Fibroblast of skin of left quadriceps (primary cell): Measurements from ENCODE around the gene ERP29.
A peak's percentile ranks its signal among the peaks of the same experiment; 100 is the strongest.
"Not testable (repeated sequence)": the region's sequence is repeated elsewhere in the genome, so short reads cannot be mapped to it uniquely, and the experiment has no call there.

ENCODE experiments used
- DNase-seq, 2 experiments: peaks; one replicate each; pipeline ENCODE4 v3.0.0-alpha.2; 2013; ENCODE audit warnings: low read depth in 2 of 2

Gene ERP29

DNA sequence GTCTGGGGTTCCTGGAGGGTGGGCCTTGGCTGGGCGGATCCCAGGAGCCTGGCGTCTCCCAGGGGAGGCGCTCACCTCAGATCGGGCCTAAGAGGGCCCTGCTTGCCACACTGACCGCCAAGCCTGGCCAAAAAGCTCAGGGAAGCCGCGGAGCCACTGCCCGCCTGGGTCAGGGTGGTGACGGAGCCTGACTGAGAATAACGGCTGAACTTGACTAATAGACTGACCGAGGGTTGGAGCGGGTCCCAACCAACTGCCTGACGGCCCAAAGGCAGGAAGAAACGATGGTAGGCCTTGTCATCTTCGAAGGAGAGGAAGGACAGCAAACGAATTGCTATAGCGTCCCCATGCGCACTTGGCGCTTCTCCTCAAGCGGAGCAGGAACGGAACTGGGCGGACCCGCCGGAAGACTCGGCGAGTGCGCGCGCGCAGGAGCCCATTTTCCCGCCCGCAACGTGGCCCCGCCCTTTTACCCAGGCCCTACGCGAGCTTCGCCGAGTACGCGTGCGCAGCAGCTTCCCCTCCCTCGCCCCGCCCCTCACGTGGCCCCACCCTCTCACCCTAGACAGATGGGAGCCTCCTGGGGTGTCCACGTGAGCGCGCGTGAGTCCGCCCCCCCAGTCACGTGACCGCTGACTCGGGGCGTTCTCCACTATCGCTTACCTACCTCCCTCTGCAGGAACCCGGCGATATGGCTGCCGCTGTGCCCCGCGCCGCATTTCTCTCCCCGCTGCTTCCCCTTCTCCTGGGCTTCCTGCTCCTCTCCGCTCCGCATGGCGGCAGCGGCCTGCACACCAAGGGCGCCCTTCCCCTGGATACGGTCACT, at the start of gene ERP29, which contains the start of gene TMEM116:
Gene ERP29, plus strand, starts transcription at position 652 of the 826 bp plus-strand sequence. Its CDS starts 40 bp downstream, at position 692.
Gene TMEM116, minus strand, starts transcription at position 391 of the 826 bp plus-strand sequence. CDS start 7,895 bp downstream, outside the sequence.
- peak; percentile 98 for DNase-seq

DNA sequence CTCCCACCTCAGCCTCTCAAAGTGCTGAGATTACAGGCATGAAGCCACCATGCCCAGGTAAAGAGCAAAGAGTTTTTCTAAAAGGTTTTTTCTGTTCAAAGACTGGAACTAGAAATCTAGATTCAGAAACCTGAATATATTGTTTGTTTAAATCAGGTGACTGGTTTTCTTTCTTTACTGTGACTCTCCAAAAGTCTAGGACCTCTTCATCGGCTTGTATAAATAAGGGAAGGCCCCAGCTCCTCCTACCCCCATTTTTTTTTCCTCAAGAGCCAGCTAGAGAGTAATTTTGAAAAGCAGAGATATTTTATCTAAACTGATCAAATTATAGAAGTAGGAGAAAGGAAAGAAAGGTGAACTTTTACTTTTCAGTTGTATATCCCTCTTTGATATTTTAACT, 48.3 kb upstream of the ERP29 start:
- DNase-seq = no peak

DNA sequence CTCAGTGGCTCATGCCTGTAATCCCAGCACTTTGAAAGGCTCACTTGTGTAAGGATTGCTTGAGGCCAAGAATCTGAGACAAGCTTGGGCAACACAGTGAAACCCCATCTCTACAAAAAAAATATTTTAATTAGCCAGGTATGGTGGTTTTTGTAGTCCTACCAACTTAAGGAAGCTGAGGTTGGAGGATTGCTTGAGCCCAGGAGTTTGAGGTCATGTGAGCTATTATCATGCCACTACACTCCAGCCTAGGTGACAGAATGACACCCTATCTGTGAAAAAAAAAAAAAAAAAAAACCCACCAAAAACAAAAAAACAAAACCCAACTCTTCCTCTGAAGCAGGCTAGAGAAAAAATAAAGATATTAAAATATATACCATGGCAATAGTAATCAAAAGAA, 41.4 kb upstream of the ERP29 start:
- DNase-seq = no peak

DNA sequence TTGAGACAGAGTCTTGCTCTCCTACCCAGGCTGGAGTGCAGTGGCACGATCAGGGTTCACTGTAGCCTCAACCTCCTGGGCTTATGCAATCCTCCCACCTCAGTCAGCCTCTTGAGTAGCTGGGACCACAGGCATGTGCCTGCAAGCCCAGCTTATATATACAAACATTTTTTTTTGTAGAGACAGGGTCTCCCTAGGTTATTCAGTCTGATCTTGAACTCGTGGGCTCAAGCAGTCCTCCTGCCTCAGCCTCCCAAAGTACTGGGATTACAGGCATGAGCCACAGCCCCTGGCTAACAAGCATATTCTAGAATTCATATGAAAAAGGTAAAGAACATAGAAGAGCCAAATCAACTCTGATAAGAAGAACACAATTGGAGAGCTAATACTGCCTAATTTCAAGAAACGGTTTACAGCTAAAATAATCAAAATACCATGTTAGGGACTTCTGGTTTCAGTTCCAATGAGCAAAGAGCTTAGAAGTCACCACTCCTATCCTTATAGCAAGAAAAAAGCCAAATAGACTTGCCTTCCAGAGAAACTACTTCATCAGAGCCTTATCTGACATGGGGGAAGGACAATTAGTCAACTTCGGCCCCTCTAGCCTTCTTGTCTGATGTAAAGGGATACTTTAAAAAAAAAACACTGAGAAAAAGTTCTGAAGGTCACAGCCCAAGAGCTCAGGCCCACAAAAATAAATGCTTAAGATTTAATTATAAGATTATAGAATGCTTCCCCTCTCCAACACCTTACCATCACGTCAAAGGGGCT, 37.9 kb upstream of the ERP29 start:
- DNase-seq = no peak

DNA sequence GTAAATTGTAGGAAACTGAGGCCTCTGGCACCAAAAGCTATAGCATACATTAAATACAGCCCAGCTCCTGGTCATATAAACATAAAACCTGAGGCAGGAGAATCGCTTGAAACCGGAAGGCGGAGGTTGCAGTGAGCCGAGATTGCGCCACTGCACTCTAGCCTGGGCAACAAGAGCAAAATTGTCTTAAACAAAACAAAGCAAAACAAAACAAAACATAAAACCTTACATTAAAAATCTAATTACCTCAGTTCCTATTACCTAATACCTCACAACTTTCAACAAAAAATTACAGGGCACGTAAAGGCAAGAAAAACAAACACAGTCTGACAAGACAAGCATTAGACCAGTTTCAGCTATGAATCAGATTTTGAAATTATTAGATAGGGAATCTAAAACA, 36.9 kb upstream of the ERP29 start:
- DNase-seq = no peak

DNA sequence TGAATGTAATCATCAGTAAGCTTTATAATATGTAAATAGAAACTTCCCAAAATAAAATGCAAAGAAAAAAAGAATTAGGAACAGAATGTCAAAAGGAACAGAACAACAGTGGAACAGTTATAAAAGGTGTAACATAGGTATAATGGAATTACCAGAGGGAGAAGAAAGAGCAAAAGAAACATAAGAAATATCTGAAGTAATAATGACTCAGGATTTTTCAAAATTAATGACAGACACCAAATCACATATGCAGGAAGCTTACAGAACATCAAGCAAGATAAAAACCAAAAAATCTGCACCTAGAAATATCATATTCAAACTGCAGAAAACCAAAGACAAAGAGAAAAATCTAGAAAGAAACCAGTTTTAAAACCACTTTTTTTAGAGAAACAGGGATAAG, 36.4 kb upstream of the ERP29 start:
- DNase-seq = no peak

DNA sequence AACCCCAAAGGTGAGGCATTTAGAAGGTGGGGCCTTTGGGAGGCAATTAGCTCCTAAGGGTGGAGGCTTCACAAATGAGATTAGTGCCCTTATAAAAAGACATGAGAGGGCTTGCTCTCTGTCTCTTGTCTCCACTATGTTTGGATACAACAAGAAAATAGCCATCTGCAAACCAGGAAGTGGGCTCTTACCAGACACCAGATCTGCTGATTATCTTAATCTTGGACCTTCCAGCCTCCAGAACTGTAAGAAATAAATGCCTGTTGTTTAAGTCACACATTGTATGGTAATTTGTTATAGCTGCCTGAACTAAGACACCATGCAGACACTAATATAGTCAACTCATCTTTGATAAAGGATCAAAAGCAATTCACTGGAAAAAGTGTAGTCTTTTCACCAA, 34.7 kb upstream of the ERP29 start:
- DNase-seq = no peak

DNA sequence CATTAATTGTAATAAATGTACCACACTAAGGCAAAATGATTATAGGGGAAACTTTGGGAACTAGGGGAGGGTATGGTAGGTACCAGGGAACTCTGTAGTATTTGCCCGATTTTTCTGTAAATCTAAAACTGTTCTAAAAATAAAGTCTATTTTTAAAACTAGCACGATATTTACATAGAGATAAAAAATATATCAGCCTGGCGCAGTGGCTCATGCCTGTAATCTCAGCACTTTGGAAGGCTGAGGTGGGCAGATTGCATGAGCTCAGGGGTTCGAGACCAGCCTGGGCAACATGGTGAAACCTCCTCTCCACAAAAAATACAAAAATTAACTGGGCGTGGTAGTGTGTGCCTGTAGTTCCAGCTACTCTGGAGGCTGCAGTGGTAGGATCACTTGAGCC, 32.6 kb upstream of the ERP29 start:
- DNase-seq = no peak

DNA sequence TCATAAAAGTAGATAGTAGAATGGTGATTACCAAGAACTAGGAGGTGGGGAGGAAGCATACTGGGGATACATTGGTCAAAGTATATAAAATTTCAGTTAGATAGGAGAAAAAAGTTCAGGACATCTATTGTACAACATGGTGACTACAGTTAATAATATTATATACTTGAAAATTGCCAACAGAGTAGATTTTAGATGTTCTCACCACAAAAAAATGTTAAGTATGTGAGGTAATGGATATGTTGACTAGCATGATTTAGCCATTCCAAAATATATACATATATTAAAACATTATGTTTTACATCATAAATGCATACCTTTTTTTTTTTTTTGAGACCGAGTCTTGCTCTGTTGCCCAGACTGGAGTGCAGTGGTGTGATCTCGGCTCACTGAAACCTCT, 31.2 kb upstream of the ERP29 start:
- DNase-seq = peak; percentile 25

DNA sequence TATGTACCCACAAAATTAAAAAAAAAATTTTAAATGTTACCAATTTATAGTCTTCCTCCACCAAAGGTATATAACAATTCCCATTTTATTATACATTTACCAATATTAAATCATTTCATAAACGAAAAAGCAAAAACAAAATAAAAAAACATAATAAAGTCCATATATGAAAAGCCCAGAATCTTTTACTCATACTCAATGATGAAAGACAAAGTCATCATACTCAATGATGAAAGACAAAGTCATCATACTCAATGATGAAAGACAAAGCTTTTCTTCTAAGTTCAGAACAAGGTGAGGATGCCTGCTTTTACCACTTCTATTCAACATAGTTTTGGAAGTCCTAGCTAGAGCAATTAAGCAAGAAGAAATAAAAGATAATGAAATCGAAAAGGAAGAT, 28.4 kb upstream of the ERP29 start:
- no peak for DNase-seq

DNA sequence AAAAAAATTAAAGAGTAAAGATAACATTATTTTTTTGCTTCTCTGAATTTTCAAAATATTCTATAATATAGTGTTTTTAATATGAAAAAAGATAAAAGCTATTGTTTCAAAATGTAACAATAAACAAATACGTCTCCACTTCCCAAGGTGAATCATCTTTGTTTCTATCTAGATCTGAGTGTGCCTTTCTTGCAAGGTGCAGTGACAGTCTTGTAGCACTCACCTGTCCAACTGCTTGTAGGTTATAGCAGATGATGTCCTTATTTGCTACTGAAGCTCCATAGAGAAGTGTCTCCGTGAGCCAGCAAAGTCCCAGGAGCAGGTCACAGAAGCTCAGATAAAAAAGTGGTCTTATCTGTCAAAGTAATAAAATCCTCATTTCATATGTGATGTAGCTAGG, 21.7 kb upstream of the ERP29 start:
- no peak for DNase-seq

DNA sequence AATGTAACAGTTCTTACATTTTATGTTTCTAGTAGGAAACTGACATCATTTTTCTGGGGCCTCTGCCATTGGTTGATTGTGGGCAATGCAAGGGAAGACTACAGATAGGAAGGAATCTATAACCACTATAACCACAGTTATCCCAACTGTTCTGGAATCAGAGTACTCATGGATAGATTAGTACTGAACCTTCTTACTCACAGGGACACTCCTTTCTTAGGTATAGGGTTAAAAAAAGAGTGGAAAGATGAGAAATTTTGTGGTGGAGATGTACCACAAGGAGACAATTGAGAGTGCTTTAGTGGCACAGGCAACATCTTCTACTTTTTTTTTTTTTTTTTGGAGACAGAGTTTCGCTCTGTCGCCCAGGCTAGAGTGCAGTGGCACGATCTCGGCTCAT, 21.3 kb upstream of the ERP29 start:
- DNase-seq = no peak

DNA sequence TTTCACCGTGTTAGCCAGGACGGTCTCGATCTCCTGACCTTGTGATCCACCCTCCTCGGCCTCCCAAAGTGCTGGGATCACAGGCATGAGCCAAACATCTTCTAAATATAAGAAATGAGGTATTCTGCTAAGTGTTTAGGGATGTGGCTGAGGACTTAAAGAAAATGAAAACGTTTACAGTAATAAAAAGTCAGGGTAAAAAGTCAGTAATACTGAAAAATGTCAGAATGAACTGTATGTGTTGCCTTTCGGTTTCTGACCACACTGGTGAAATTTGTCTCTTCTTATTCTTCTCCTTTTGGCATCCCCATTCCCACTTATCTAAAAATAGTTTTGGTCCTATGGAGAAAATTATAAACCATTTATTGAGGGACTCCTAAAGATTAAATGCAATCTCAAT, 20.8 kb upstream of the ERP29 start:
- no peak for DNase-seq

DNA sequence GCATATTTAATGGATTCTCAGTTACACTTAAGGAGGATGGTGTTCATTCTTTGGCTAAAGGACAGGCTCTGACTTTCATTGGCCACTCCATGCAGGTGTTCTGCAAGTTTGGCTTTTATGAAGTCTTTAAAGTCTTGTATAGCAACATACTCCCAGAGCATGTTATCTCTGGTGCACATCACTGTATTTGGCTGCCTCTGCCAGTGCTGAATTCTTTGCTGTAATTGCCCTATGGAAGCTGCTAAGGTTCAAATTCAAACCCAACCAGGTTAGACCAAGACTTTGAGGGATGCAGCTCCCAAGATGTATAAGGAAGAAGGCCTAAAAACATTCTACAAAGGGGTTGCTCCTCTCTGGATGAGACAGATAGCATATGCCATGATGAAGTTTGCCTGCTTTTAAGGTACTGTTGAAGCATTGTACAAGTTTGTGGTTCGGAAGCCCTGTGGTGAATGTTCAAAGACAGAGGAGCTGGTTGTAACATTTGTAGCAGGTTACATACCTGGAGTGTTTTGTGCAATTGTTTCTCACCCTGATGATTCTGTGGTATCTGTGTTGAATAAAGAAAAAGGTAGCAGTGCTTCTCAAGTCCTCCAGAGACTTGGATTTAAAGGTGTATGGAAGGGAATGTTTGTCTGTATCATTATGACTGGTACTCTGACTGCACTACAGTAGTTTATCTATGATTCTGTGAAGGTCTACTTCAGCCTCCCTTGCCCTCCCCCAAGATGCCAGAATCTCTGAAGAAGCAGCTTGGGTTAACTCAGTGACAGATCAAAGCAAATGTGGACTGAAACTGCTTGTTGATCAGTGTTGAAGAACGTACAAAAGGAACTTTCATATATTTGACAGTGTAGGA, 19.7 kb upstream of the ERP29 start:
- DNase-seq = no peak

DNA sequence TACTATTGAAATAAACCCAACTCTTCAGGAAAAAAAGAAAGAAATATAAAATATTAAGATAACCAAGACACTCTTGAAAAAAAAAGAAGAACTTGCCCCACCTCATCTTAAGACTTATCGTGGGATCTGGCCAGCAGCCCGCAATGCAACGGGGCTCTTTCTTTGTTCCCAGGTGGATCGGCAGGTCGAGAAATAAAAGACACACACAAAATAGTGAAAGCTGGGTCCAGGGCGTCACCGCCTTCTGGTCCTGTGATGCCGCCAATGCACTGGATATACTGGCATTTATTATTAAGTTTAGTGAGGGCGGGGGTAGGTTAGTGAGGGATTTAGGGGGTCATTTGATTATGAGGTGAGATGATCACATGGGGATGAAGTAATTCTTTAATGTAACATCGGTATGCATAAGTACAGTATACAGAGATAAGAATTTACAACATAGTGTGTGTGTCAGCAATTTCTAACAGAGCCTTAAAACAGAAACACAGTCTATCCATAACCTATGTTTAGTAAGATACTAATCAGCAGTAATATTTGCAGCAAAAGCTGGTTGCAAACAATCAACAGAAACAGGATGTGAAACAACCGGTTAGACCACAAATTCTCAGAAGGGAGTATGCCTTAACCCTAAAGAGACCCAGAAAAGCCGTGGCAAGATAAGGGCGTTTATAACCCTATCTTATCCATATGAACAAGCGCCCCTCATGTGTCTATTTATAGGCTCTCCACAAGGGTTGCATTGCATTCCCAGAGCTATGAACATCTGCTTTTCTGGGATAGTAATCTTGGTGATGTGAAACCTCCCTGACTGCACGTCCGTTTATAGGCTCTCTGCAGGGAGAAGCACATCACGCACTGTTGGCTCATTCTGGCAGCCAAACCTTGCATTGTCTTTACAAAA, 18.8 kb upstream of the ERP29 start:
- DNase-seq = not testable (repeated sequence)

DNA sequence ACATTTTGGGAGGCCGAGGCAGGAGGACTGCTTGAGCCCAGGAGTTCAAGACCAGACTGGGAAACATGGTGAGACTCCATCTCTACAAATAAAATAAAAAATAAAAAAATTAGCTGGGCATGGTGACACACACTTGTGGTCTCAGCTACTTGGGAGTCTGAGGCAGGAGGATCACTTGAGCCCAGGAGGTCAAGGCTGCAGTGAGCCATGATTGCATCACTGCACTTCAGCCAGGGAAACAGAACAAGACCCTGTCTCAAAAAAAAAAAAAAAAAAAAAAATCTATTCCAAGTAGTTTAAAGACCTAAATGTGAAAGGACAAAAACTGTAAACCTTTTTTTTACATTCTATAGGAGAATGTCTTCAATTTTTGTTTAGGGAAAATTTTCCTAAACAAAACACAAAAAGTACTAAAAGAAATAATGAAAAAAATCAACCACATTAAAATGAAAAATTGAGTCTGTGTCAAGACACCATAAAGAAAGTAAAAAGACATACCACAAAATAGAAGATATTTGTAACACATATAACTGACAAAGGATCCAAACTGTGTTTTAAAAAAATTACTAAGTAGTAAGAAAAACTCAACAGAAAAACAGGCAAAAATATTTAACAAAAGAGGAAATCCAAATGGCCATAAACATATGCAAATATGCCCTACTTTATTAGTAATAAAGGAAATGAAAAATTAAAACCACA, 17.3 kb upstream of the ERP29 start:
- no peak for DNase-seq

DNA sequence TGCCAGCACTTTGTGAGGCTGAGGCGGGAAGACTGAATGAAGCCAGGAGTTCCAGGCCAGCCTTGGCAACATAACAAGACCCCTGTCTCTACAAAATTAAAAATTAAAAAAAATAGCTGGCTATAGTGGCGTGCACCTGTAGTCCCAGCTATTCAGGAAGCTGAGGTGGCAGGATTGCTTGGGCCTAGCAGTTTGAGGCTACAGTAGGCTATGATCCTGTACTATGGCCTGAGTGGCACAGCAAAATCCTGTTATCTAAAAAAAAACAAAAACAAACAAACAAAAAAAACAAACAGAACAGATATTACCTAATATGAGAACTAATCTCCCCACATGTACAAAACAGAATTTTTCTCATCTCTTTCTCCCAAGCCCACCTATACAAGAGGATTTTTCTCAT, 15.9 kb upstream of the ERP29 start:
- DNase-seq = no peak

DNA sequence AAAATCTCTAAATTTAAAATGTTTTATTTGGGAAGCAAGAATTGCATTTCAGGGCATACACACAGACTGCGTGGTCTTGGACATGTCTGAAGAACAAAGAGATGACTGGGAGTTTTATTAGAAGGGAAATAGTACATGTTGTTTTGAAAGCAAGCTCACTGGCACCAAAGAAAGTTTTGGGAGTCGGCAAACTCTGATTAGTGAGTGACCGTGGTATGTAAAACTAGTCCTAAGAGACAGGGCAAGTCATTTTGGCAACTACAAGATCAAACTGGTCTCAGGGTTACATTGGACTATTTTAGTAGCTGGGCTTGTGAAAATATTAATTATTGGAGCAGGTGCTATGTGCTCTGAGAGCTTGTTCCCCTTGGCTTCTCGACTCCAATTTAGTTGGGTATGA, 15.2 kb upstream of the ERP29 start:
- no peak for DNase-seq

DNA sequence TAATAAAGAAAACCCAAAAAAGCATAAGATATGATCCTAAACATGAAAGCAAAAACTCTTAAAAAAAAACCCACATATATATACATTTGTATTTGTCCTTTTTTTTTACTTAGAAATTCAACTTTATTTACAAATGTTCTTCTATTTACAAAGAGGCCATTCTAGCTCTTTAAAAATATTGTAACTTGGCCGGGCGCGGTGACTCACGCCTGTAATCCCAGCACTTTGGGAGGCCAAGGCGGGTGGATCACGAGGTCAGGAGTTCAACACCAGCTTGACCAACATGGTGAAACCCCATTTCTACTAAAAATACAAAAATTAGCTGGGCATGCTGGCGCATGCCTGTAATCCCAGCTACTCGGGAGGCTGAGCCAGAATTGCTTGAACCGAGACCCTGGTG, 14.1 kb upstream of the ERP29 start:
- DNase-seq = not testable (repeated sequence)

DNA sequence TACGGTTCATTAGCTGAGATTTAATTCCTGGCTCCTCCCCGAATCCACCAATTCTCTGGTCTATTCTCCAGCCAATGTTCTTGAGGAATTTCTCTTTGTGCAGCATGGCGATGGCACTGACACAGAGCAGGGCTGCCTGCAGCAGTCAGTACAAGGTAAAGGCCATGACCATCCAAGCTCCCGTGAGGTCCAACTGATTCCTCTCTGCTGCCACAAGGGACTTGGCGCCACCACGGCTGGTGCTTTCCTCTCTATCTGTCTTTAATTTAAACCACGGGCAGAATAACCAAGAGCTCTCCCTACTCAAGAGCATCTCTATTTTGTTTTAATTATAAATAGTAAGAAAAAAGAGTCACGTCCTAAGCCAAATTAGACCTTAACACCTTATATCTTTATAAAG, 12.4 kb upstream of the ERP29 start:
- no peak for DNase-seq
